Smooth muscle cell (in vitro differentiated cells): ENCODE data around the gene FGD4. TPM values are rescaled to one million over a fixed set of nuclear protein-coding genes. Genes with fewer than 3 reads are reported as not detected.

ENCODE experiments used
- DNase-seq: peaks from one replicate; lab custom pipeline; 2025; ENCODE audit not compliant: unreplicated experiment; lab: John Stamatoyannopoulos, UW
- H2AFZ ChIP-seq: fragments of 200-600 bp; sonication (generic); 2 replicates; pipeline ENCODE4 v1.6.0; 2016; ENCODE audit warnings: antibody characterized with exemption, low read depth, mild to moderate bottlenecking
- H3F3A ChIP-seq: fragments of 200-600 bp; sonication (generic); 2 replicates; pipeline ENCODE4 v1.6.0; 2017; ENCODE audit warnings: antibody characterized with exemption, low read depth
- H3K27ac ChIP-seq: fragments of 200-600 bp; sonication (generic); 2 replicates; pipeline ENCODE4 v1.5.1; 2016; ENCODE audit warnings: low read depth, mild to moderate bottlenecking
- H3K27me3 ChIP-seq: fragments of 200-600 bp; sonication (generic); 2 replicates; pipeline ENCODE4 v1.6.1; 2016; ENCODE audit warnings: low read depth, mild to moderate bottlenecking
- H3K36me3 ChIP-seq: fragments of 200-600 bp; sonication (generic); 2 replicates; pipeline ENCODE4 v1.5.1; 2016; ENCODE audit warnings: low read depth
- H3K4me1 ChIP-seq: fragments of 200-600 bp; sonication (generic); 2 replicates; pipeline ENCODE4 v1.5.1; 2016; ENCODE audit warnings: low read depth
- H3K4me2 ChIP-seq: fragments of 200-600 bp; sonication (generic); 2 replicates; pipeline ENCODE4 v1.6.0; 2016; ENCODE audit warnings: mild to moderate bottlenecking
- H3K4me3 ChIP-seq: fragments of 200-600 bp; sonication (generic); 2 replicates; pipeline ENCODE4 v1.5.1; 2016; ENCODE audit warnings: mild to moderate bottlenecking
- H3K79me2 ChIP-seq: fragments of 200-600 bp; sonication (generic); 2 replicates; pipeline ENCODE4 v1.6.0; 2016; ENCODE audit warnings: low read depth, mild to moderate bottlenecking
- H3K9ac ChIP-seq: fragments of 200-600 bp; sonication (generic); 2 replicates; pipeline ENCODE4 v1.6.0; 2016; ENCODE audit warnings: low read depth
- H3K9me3 ChIP-seq: fragments of 200-600 bp; sonication (generic); replicated peaks from 2 replicates; pipeline ENCODE4 v1.5.1; 2016; ENCODE audit warnings: low read depth
- H4K20me1 ChIP-seq: fragments of 200-600 bp; sonication (generic); 2 replicates; pipeline ENCODE4 v1.6.0; 2016; ENCODE audit warnings: low read depth
- WGBS: methylation state at CpG from one replicate; pipeline ENCODE4 v1.1.7; 2016; ENCODE audit warnings: low lambda C conversion rate; 5-methylcytosine and 5-hydroxymethylcytosine counted together
- polyA plus RNA-seq: library from polyadenylated mRNA; unstranded; fragments of >200 nt; fragmentation: Nextera tagmentation; extraction: Ambion mirVana; gene quantifications from 2 replicates; pipeline ENCODE4 v1.2.1, GENCODE V29; 2016
- total RNA-seq: library from RNA; depleted of rRNA; stranded (reverse); fragments of >200 nt; gene quantifications from 2 replicates; pipeline ENCODE4 v1.2.3, GENCODE V29; 2014
- TF ChIP-seq, protein P1 (sequence below): fragments of 200-600 bp; sonication (generic); IDR thresholded peaks from 2 replicates; pipeline ENCODE4 v1.5.1; 2017; ENCODE audit warnings: borderline replicate concordance, mild to moderate bottlenecking, antibody characterized with exemption; ENCODE audit not compliant: insufficient read depth, poor library complexity, severe bottlenecking

FGD4 gene
- total and polyA plus RNA-seq, 2 experiments from 2014 or later = 0.42 to 5.8 TPM

DNA sequence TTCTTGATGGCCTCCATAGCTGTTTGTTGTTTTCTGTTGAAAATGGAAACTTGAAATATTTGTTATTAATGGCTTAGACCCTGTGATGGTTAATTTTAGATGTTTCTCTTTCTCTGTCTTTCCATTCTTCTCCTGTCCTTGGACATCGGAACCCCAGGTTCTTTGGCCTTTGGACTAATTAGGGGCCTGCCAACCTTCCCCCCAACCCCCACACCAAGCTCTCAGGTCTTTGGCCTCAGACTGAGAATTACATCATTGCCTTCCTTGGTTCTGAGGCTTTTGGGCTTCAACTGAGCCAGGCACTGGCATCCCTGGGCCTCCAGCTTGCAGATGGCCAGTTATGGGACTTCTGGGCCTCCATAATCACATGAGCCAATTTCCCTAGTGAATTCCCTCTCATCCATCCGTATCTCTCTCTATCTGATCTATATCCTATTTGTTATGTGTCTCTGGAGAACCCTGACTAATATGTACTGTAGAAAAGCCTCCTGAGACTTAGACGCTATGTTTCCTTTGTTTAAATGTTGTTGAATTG, 71.6 kb downstream of the FGD4 start:
- Histone ChIP-seq H3K27ac (no peak overlapping the region), H3K4me1 (no peaks in the 10 kb centered on the region), H3K4me2 (no peak overlapping the region), H4K20me1 (no peaks in the 10 kb centered on the region), H3K9ac (no peak overlapping the region), H3K79me2 (no peaks in the 10 kb centered on the region), H2AFZ (no peak overlapping the region), H3K27me3 (no peaks in the 10 kb centered on the region), H3K36me3 (no peaks in the 10 kb centered on the region), H3F3A (no peaks in the 10 kb centered on the region), H3K4me3 (no peak overlapping the region), H3K9me3 (no peaks in the 10 kb centered on the region)
- TF ChIP-seq, protein P1, sequence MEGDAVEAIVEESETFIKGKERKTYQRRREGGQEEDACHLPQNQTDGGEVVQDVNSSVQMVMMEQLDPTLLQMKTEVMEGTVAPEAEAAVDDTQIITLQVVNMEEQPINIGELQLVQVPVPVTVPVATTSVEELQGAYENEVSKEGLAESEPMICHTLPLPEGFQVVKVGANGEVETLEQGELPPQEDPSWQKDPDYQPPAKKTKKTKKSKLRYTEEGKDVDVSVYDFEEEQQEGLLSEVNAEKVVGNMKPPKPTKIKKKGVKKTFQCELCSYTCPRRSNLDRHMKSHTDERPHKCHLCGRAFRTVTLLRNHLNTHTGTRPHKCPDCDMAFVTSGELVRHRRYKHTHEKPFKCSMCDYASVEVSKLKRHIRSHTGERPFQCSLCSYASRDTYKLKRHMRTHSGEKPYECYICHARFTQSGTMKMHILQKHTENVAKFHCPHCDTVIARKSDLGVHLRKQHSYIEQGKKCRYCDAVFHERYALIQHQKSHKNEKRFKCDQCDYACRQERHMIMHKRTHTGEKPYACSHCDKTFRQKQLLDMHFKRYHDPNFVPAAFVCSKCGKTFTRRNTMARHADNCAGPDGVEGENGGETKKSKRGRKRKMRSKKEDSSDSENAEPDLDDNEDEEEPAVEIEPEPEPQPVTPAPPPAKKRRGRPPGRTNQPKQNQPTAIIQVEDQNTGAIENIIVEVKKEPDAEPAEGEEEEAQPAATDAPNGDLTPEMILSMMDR = no peak
- no peak for DNase-seq
- WGBS = 93% methylated on average over 3 of the region's 3 CpGs

DNA sequence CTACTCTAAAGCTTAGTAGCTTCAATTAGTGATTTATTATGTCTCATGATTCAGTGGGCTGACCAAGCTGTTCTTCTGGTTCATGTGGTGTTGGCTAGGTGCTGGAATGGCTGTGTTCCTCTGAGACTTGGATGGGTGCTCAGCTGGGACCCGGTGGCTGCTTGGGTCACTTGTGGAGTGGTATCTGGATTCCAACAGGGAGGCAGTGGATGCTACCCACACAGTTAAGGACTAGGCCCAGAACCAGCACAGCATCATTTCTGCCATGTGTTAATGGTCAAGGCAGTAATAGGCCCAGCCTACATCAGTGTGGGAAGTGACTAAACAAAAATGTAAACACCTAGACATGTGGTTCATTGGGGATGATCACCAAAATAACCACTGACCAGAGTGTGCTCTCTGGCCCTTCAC, 72.2 kb downstream of the FGD4 start:
- TF ChIP-seq, protein P1 = no peak
- Histone ChIP-seq H3K4me1 (no peaks in the 10 kb centered on the region), H3K9ac (no peak overlapping the region), H3K79me2 (no peaks in the 10 kb centered on the region), H3K27me3 (no peaks in the 10 kb centered on the region), H2AFZ (no peak overlapping the region), H3K36me3 (no peaks in the 10 kb centered on the region), H3F3A (no peaks in the 10 kb centered on the region), H3K4me3 (no peak overlapping the region), H3K4me2 (no peak overlapping the region), H4K20me1 (no peaks in the 10 kb centered on the region), H3K27ac (no peak overlapping the region), H3K9me3 (no peaks in the 10 kb centered on the region)
- 94% methylated on average over 1 of the region's 1 CpG for WGBS
- no peak for DNase-seq

DNA sequence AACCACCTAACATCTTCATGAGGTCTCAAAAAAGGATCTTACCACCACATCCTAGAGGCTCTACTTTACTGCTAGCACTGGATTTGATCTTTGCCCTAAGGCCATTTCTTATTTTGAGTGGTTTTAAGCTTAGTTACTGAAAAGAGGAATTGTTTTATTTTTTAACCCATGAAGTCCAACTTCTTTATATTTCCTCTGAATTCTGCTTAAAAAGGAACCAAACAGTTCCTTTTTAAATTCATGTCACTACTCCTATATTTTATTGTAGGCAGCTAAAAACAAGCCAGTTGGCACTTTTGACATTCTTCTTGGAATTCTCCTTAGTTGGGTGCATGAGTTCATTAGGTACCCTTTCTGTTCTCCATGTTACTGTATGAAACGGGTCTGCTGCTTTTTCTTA, 76.4 kb downstream of the FGD4 start:
- Histone ChIP-seq H3K36me3 (no peaks in the 10 kb centered on the region), H3K9me3 (no peaks in the 10 kb centered on the region), H3F3A (no peaks in the 10 kb centered on the region), H3K4me2 (no peak overlapping the region), H3K4me3 (no peak overlapping the region), H4K20me1 (no peaks in the 10 kb centered on the region), H2AFZ (no peak overlapping the region), H3K79me2 (no peaks in the 10 kb centered on the region), H3K4me1 (no peaks in the 10 kb centered on the region), H3K9ac (no peak overlapping the region), H3K27ac (no peak overlapping the region), H3K27me3 (no peaks in the 10 kb centered on the region)
- no peak for DNase-seq
- TF ChIP-seq, protein P1 = no peak
- 97% methylated on average over 1 of the region's 1 CpG for WGBS

- Histone ChIP-seq H3K9ac (no peak overlapping the region), H3K4me3 (no peak overlapping the region), H3F3A (no peaks in the 10 kb centered on the region), H3K27ac (no peak overlapping the region), H2AFZ (no peak overlapping the region), H3K36me3 (no peaks in the 10 kb centered on the region), H3K27me3 (no peaks in the 10 kb centered on the region), H3K4me1 (no peaks in the 10 kb centered on the region), H3K9me3 (no peaks in the 10 kb centered on the region), H3K4me2 (no peak overlapping the region), H4K20me1 (no peaks in the 10 kb centered on the region), H3K79me2 (no peaks in the 10 kb centered on the region)
- WGBS = 80% methylated on average over 3 of the region's 3 CpGs
- TF ChIP-seq, protein P1 = no peak
- DNase-seq = no peak
Observed at GRCh38 chr12:32476446-32476845, 77.1 kb downstream of the FGD4 start.
